HG02943 (cell line): ENCODE results near the gene PRLH.
"Not testable (repeated sequence)": the region's sequence is repeated elsewhere in the genome, so short reads cannot be mapped to it uniquely, and the experiment has no call there.

Experiments used
- ATAC-seq: cut with Tn5 transposase; IDR thresholded peaks from one replicate; pipeline ENCODE4 v1.9.1; 2021; ENCODE audit warnings: mild to moderate bottlenecking, low read depth, moderate library complexity; ENCODE audit not compliant: unreplicated experiment

Gene PRLH

DNA sequence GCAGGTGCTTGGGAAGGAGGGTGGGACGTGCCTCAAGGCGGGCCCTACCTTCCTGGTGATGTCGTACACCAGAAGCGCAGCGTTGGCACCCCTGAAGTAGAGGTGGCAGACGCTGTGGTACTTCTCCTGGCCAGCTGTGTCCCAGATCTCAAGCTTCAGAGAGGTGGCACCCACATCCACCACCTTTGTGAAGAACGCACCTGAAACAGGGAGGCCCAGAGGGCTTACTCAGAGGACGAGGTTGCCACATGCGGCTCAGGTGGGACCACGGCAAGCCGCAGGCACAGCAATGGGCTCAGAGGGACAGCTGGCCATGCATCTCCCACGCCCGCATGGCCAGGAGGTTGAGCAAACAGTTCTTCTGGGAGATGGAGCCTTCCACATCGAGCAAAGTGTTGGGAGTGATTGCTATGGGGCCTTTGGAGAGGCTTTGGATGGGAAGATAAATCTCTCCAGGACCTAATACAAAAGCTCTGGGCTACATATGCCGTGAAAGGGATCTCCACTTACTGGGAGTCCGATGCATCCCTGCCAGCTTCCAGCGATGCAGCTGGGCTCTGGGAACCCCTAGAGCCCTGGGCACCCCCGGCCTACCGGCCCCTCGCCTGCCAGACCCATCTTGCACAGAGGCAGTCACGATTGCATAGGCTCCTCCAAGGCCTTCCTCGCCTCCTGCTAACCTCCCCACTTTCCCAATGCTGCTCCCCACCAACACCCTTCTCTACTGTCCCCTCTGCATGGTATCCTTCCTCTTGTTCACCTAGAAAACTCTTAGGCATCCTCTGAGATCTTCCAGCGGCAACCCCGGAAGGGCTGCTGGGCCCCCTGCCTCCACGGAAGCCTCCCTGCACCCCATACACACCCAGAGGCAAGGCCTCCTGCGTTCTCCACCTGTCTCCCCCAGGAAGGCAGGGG, 11.8 kb downstream of the PRLH start:
- ATAC-seq = no peak

DNA sequence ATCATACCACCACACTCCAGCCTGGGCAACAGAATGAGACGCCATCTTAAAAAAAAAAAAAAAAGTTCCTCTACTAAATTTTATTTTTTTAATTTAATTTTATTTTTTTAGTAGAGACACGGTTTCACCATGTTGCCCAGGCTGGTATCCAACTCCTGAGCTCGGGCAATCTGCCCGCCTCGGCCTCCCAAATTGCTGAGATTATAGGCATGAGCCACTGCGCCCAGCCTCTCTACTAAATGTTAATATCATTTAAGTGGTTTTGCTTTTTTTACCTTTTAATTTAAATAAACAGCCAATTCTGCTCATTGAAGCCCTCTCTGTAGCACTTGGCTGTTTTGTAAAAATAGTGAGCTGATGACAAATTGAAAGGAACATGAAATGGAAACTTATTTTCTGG, 15.0 kb downstream of the PRLH start:
- no peak for ATAC-seq

DNA sequence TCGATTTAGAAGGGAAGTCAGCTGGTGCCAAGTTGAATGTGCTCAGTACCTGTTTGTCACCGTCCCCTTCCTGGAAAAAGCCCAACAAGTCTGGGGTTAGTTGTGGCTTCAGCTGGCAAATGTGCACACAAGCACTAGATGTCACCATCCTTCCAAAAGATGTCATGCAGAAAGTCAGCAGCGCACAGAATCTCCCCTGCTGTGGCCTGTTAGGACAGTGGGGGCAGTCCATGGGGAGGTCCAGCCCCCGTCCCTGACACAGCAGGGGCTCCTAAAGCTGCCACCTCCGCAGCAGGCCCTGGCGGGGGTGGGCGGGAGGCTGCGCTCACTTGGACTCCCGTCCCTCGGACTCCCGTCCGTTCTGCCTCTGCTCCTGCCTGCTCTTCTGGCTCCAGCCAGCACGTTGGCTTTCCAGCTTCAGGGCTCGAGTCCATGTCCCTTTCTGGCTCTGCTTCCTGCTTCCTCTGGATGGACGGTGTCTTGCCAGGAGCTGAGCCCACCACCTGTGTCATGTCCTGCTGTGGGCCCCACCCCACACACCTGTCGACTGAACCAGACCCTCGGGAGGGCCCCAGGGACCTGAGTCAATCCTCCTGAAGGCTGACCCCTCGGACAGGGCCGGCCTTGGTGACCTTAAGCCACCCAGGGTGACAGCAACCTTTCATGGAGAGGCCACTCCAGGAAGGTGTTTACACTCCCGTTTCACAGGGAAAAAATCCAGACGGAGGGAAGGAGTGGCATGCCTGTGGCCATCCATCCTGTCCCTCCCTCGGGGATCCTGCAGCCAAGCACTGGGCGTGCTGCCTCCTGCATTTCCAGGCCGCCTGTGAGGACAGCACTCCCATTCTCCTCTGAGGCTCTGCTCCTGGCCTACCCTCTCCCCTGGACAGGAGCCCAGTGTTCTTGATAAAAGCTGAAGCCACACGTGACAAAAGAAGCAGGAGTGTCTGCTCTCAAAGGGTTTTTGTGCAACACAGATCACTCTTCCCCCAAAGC, 15.7 kb downstream of the PRLH start:
- ATAC-seq = no peak

DNA sequence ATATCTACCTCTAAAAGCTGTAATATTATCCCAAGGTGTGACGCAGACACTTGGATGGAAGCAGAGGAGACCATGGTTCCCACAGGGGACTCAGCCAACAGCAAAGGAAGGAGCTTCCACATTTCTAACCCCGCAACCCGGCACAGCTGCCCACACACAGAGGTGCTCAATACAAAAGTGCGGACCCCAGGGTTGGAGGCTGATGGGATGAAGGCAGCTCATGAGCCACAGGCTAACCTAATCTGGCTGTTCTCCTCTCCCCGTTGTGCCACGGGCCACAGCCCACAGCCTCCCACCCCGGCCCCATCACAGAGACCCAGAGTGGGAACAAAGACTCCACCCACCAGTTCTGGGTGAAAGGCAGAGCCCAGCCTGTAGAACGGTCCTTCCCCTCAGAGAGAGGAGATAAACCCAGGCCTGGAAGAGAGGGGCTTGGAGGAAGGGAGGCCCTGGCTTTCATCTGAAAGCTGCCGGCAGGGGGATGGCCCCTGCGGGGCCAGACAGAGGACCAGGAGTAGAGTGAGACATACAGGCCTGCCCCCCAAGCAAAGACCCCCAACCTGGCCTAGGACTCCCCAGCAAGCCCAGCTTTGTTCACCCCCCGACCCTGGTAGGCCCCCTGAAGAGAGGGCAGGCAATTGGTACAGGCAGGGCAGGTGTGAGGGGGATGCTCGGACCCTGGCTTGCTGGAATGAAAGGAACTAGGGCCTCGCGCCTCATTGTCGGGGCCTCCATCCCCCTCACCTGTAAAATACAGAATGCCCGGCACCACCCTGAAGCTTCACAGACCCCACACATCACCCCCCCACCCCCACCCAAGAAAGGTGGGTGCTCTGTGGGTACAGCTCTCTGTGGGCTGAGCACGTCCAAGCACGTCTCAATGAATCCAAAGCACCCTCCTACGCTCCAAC, 17.3 kb downstream of the PRLH start:
- ATAC-seq = no peak

DNA sequence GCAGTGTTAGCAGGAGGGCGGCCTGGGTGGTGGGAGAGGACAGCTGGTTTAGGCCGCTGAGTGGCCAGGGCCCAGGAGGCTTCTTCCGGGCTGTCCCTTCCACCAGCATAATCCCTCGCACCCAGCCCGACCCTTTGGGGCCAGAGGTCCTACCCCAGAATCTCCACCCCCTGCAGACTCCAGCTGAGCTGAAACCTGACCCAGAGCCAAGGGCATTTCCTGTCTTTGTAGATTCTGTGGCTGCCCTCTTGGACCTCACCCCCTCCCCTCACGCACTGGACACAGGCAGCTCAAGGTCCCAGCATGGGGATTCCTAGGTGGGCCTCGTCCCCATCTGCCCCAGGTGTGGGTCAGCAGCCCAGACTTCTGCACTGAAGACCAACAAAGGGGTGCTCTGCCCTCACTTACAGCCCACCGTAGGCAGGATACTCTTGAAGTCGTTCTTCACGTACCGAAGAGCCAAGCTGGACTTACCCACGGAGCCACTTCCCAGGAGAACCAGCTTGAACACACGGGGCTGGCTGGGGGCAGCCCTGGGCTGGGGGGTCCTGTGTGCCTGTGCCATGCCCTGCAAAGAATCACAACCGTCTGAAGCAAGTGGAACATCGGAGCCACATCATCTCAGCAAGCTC, 19.3 kb downstream of the PRLH start:
- ATAC-seq = no peak

DNA sequence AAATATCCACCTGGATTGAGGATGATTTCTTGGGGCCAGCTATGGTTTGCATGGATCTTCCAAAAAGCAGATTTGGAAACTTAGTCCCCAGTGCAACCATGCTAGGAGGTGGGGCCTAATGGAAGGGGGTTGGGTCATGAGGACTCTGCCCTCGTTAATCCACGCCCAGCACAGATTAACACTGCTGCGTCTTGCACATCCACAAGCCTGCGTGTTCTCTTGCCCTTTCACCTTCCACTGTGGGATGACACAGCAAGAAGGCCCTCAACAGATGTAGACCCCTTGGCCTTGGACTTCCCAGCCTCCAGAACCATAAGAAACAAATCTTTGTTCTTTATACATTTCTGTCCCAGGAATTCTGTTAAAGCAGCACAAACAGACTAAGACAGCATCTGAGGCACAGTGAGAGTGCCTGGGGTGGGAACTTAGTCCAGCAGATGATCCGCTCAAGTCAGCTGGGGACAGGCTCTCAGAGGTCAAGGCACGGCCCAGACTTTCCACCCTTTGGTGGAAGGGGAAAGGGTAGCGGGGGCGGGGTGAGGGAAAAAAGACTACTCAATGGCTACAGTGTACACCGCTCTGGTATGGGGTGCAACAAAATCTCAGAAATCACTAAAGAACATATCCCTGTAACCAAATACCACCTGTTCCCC, 21.8 kb downstream of the PRLH start:
- no peak for ATAC-seq

DNA sequence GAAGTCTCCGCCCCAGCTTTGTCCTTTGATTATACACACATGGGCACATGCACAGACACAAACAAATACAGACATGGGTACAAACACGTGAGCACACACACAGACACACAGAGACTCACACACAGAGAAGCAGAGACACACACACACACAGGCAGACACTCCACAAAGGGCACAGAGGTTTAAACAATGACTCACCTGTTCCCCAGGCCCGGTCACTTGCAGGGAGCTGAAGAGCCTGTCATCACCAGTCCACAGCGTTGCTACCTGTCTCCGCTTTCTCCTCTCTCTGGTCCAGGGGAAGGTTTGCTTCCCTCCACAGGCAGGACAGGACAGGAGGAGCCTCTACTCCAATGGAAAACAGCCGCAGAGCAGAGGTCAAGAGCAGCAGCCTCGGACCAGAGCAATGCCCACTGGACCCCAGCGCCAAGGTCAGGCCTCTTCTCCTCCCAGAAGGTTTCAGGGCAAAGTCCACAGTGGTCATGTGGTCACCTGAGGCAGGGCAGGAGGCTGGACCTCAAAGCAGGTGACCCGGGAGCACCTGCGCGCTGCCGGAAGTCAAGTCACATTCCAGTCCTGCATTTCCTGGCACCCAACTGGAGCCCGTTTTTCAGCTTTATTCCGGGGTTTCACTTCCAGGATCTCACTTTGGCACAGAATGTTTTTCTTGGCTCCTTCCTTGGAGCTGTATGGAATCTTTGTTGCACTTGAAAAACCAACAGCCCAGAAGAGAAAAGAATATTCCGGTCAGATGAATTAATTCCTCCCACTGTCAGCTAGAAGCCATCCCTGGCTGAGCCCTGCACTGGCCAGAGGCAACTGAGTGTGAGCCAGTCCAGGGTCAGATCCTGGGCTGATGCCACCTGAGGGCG, 24.1 kb downstream of the PRLH start, which contains the start of gene RAB17:
TSS of gene RAB17 (minus strand) at position 463 of the 869 bp plus-strand sequence. CDS start 4,580 bp downstream, outside the sequence.
- ATAC-seq = no peak

DNA sequence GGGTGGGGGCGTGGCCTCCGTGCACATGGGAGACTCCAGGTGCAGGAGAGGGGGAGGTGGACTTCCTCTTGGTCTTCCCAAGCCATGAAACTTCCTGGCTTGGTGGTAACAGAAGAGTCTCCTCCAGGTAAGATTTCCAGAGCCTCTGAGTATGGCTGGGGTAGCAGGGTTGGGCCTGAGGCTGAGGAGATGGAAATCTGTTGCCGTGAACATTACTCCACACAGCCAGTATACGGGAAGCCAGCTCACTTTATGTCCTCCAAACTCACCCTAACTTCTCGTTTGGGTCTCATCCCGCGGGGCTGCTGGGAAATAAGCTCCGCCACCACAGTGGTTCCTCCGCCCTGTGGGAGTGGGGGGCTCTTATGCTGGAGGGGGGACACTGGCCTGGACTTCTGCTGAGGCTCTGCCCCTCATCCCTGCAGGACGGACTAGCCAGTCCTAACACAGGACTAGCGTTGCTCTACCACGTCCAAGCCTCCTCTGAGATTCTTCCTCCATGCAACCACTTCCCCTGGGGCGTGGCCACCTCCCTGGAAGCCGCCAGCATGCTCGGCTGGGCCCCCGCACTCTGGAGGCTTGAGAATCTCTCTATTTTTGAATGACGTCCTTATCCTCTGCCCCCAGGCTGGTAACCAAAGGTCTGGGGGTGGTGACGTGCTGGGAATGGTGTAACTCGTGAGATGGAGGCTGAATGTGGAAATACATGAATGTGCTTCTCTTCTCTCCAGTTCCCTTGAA, 24.9 kb downstream of the PRLH start:
- ATAC-seq = no peak

DNA sequence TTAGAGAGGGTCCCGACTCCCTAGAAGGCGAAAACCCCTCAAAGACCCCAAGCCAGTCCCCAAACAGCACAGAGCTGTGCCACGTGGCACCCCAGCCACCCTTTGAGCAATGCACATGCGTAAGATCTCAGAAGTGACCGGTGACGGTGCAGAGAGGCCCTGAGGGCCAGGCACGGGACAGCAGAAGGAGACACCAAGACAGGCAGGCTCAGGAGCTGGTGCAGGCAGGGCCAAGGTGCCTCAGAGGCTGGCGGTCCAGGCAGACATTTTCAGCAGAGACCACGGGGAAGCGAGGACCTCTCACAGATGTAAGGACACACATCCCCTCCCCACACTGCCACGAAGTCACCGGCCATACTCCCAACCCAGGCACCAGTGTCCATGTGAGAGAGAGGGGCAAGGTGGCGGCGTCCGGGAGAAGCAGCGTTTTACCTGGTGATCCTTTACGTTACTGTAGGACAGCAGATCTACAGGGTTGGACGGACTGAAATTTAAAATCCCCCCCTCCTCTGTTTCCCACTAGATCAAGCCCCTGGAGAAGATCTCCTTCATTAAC, 26.1 kb downstream of the PRLH start:
- ATAC-seq = no peak

DNA sequence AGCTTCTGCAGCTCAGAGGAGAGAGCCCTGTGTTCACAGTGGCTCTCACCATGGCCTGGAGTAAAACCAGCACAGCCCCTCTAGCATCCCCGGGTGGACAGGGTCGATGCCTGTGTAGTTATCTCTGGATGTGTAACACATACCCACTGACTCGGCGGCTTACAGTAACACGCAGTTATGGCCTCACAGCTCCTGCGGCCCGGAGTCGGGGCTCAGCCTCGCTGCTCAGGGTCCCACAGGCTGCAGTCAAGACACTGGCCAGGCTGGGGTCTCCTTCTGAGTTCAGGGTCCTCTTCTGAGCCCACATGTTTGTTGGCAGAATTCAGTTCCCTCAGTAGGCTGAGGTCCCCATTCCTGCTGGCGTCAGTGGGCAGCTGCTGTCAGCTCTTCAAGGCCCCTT, 26.7 kb downstream of the PRLH start:
- ATAC-seq = no peak

DNA sequence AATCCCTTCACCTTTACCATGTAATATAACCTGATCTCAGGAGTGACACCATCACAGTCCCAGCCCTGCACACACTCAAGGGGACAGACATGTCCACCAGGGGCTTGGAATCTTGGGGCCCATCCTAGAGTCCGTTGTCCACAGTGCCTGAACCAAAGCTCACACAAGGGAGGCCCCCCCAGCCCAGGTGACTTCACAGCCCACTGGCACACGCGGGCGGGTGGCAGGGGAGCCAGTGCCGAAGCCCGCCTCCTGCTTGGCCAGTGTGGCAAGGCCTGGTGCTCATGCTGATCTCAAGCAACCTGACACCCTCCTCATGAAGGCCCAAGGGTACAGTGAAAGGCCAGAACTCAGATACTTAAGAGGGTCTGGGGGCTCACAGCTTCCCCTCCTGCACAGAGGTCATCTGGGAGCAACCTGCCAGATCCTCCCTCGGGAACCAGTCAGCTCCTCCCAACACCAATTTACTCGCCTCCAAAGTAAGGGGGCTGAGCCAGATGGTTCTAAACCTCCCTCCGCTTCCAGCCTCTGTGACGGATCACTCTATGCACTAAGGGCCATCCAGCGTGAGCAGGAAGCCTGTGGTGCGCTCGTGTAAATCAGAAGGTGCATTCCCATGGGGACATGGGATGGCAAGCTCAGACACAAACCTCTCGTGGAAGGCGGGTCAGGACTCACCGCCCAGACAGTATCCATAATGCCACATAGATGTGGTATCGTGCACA, 27.4 kb downstream of the PRLH start:
- ATAC-seq = no peak

DNA sequence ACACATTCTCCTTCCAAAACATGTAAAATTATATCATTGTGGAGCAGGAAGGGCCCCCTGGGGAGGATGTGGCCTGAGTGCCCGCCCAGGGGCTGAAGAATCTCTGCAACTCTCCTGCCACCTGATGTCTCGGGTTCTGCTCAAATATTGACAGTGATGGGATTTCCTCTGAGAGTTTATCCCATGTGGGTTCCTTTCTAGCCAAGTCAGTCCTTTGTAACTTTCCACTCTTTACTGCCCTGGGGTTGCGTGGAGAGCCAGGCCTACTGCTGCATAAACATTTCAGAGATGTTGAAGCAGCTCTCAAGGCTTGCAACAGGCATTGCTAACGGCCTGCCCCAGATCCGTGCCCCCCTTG, 28.1 kb downstream of the PRLH start:
- ATAC-seq = no peak

DNA sequence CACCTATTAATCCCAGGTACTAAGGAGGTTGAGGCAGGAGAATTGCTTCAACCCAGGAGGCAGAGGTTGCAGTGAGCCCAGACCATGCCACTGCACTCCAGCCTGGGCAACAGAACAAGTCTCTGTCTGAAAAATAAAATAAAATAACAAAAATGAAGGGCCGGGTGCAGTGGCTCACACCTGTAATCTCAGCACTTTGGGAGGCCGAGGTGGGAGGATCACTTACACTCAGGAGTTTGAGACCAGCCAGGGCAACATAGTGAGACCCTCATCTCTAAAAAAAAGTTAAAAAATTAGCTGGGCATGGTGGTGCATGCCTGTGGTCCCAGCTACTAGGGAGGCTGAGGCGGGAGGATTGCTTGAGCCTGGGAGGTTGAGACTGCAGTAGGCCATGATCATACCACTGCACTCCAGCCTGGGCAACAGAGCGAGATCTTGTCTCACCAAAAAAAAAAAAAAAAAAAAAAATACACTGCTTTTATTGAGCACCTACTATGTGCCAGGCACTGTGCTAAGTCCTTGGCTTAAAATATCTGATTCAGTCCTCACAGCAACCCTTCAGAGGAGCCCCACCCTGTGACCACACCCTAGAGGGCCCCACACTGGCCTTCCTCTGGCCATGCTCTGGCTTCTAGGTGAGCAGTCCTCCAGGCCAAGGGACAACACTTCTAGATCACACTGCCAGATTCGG, 29.6 kb downstream of the PRLH start:
- not testable (repeated sequence) for ATAC-seq

DNA sequence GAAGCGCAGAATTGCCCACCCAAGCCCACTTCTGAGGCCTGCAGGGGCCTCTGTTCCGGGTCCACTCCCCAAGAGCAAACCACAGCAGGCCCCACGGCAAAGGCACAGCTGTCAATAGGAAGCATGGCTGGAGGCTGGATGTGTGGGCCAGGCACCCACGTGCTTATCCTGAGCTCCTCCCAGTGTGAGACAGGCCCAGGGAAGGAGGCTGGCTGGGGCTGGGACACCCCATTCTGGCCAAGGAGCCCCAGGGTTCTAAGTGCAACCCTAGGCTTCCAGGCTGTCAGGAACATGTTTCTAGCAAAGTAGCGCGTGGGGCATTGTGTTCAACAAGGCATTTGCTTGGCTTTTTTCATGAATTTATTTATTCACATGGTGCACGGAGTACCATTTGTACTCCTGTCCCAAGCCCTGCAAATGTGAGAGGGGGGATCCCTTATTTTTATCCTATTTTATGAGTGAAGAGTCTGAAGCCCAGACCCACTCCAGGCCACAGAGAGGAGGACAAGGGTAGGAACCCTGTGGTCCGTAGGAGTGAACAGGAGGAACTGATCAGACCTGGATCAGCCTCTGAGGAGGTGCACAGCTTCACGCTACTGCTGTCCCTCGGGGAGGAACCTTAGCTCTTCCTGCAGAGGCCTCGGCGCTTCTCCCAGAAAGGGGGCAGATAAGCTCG, 30.3 kb downstream of the PRLH start:
- ATAC-seq = no peak
